ENCODE results near the gene GATA2. TPM values are rescaled to one million over a fixed set of nuclear protein-coding genes. Genes with fewer than 3 reads are reported as not detected.

The GATA2 gene
- total RNA-seq, 1 donor from 2014 or later: not detected

DNA sequence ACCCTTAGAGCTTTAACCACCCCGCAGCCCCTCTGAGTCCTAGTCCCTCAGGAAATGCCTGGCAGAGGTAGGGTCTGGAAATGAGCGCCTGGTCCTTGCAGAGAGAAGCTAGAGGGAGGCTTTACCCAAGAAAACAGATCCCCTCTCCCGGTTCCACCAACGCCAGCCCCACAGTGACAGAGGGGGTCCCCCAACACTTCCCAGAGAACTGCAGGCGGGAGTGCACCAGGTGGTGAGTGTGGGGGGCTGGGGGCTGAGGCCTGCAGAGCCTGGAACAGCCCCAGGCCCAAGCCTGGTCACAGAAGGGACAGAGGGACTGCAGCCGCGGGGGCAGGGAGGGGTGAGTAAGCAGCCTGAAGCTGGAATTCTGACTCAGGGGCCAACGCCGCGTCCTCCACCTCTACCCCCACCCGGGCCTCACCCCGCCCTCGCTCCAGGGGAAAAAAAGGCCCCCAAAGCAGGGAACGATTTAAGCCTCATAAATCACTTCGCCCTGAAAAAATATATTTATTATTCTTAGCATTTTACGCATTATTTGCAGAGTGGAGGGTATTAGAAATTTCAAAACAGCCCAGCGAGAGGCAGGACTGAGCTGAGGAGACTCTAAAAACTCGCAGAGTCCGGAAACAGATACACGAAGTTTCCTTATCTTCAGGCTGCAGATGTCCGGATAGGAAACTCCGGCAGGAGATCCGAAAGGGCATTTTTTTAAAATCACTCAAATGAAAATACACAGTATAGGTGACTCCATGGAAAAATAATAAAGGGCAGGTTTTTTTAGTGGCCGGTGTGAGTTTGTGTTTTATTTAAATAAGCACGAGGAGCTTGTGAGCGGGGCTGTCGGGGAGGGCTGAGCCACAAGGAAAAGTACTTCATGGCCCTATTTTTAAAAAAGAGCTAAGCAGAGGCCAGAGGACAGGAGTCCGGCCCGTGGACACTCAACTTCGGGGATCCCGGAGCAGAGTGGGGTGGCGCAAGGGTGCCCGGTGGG lies 10.0 kb downstream of the GATA2 start:
- H3K4me1 Mint-ChIP-seq: peaks cover 29% of the 10 kb centered on the region
- TF ChIP-seq, protein P1, sequence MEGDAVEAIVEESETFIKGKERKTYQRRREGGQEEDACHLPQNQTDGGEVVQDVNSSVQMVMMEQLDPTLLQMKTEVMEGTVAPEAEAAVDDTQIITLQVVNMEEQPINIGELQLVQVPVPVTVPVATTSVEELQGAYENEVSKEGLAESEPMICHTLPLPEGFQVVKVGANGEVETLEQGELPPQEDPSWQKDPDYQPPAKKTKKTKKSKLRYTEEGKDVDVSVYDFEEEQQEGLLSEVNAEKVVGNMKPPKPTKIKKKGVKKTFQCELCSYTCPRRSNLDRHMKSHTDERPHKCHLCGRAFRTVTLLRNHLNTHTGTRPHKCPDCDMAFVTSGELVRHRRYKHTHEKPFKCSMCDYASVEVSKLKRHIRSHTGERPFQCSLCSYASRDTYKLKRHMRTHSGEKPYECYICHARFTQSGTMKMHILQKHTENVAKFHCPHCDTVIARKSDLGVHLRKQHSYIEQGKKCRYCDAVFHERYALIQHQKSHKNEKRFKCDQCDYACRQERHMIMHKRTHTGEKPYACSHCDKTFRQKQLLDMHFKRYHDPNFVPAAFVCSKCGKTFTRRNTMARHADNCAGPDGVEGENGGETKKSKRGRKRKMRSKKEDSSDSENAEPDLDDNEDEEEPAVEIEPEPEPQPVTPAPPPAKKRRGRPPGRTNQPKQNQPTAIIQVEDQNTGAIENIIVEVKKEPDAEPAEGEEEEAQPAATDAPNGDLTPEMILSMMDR (IDR thresholded peaks at IDR 0.05): no peak
- H3K4me3 Mint-ChIP-seq: peak overlapping the region; percentile 68
- ChIA-PET CTCF (no interaction called here), POLR2A (no interaction called here)
- no peak for DNase-seq
- no peaks in the 10 kb centered on the region for H3K9me3 Mint-ChIP-seq
- intact Hi-C loops (cut with micrococcal nuclease): no loop called here
- H3K27me3 Mint-ChIP-seq: peaks cover 75% of the 10 kb centered on the region
- ATAC-seq (ENCODE audit: low read depth): no peak
- no peak overlapping the region for H3K27ac Mint-ChIP-seq
- no peaks in the 10 kb centered on the region for H3K36me3 Mint-ChIP-seq (ENCODE audit: low read depth)

DNA sequence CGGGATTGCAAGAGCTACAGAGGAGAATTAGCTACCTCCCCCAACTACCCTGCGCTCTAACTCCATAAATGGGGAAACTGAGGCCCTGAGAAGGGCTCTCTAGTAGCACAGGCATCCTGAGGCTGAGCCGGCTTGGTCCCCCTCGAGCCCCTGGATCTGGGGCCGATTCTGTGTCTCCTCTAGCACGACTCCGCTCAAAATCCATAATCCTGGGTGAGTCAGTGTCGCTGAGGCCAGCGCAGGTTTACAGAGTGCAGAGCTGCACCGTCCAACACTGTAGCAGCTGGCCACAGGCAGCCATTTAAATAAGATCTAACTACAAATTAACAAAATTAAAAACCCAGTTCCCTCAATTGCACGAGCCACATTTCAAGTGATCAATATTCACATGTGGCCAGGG lies 10.8 kb downstream of the GATA2 start:
- no peak overlapping the region for H3K4me3 Mint-ChIP-seq
- intact Hi-C loops (cut with micrococcal nuclease): no loop called here
- TF ChIP-seq, protein P1 (IDR thresholded peaks at IDR 0.05): no peak
- no peaks in the 10 kb centered on the region for H3K9me3 Mint-ChIP-seq
- DNase-seq (no peak), ATAC-seq (ENCODE audit: low read depth) (no peak)
- ChIA-PET CTCF (no interaction called here), POLR2A (no interaction called here)
- H3K27me3 Mint-ChIP-seq: peaks cover 77% of the 10 kb centered on the region
- no peaks in the 10 kb centered on the region for H3K36me3 Mint-ChIP-seq (ENCODE audit: low read depth)
- peaks cover 25% of the 10 kb centered on the region for H3K4me1 Mint-ChIP-seq
- no peak overlapping the region for H3K27ac Mint-ChIP-seq

DNA sequence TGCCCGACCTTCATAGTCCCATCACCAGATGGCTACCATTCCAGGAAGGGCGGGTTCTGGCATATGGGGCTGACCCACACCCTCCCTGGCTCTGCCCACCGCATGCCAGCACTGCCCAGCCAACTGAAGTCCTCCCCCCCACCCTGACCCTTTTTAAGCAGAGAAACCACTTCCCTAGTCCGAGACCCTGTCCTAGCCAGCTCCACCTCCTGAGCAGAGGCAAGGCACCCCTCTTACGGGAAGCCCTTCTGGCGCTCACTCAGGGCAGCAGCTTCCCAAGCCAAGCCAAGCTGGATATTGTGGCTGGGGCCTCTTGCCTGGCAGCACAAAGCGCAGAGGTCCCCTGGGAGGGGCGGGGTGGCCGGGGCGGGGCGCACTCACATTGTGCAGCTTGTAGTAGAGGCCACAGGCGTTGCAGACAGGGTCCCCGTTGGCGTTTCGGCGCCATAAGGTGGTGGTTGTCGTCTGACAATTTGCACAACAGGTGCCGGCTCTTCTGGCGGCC lies 11.5 kb downstream of the GATA2 start:
- DNase-seq (no peak), ATAC-seq (ENCODE audit: low read depth) (no peak)
- CTCF ChIA-PET: no interaction called here
- Mint-ChIP-seq H3K4me3 (no peak overlapping the region), H3K27ac (no peak overlapping the region), H3K9me3 (no peaks in the 10 kb centered on the region), H3K27me3 (peaks cover 74% of the 10 kb centered on the region), H3K36me3 (ENCODE audit: low read depth) (no peaks in the 10 kb centered on the region), H3K4me1 (peaks cover 20% of the 10 kb centered on the region)
- TF ChIP-seq, protein P1 (IDR thresholded peaks at IDR 0.05): no peak
- intact Hi-C loops (cut with micrococcal nuclease): no loop called here
- POLR2A ChIA-PET: no interaction called here

DNA sequence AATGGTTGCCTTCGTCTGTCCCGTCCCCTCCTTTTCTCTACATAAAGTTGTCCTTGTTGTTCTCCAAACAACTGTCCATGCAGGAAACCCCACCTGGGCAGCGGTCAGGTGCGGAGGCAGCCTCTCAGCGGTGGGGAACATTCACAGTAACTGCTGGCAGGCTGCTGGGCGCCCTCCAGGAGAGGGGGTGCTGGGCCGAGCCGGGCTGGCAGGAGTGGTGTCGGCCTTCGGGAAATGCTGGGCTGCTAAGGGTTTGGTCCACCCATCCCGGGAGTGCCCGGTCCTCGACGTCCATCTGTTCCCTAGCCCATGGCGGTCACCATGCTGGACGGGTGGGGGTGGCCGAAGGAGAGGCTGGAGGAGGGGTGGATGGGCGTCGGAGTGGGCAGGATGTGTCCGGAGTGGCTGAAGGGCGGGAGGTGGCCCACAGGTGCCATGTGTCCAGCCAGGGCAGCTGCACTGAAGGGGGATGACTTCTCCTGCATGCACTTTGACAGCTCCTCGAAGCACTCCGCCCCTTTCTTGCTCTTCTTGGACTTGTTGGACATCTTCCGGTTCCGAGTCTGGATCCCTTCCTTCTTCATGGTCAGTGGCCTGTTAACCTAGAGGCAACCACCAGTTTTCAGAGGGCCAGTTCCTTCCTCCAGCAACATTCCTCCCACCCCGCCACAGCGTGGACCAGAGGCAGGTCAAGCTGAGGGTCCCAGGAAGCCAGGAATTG lies 12.1 kb downstream of the GATA2 start:
- Mint-ChIP-seq H3K36me3 (ENCODE audit: low read depth) (no peaks in the 10 kb centered on the region), H3K9me3 (no peaks in the 10 kb centered on the region), H3K27me3 (peaks cover 69% of the 10 kb centered on the region), H3K4me3 (no peak overlapping the region), H3K27ac (no peak overlapping the region), H3K4me1 (peaks cover 16% of the 10 kb centered on the region)
- CTCF ChIA-PET: no interaction called here
- intact Hi-C loops (cut with micrococcal nuclease): no loop called here
- TF ChIP-seq, protein P1 (IDR thresholded peaks at IDR 0.05): no peak
- POLR2A ChIA-PET: no interaction called here
- no peak for DNase-seq
- no peak for ATAC-seq (ENCODE audit: low read depth)

DNA sequence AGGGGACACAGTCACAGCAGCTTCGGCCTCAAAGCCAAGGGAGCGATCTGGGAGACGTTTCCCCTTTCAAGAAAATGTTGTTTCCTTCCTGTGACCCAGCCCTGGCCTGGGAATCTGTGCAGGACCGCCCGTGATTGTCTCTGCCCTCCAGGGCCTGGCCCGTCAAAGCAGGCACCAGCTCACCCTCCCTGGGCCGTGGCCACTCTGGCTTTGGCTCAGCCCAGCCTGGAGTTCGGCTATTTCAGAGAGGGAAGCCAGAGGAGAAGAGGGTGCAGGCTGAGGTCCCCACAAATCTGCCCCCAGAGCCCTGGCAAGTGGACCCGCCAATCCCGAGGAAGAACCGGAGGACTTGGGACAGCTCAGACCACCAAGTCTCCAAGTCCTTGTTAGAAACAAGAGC lies 12.7 kb downstream of the GATA2 start:
- DNase-seq: no peak
- Mint-ChIP-seq H3K9me3 (no peaks in the 10 kb centered on the region), H3K27ac (no peak overlapping the region), H3K4me3 (no peak overlapping the region), H3K27me3 (peaks cover 63% of the 10 kb centered on the region), H3K4me1 (peaks cover 16% of the 10 kb centered on the region), H3K36me3 (ENCODE audit: low read depth) (no peaks in the 10 kb centered on the region)
- intact Hi-C loops (cut with micrococcal nuclease): no loop called here
- TF ChIP-seq, protein P1 (IDR thresholded peaks at IDR 0.05): no peak
- no peak for ATAC-seq (ENCODE audit: low read depth)
- ChIA-PET POLR2A (no interaction called here), CTCF (no interaction called here)

Measured in activated B cell treated with CpG ODN at 0.5 μM for 24 hours (primary cell).